ENCODE results near the gene AKAP13.

- TF ChIP-seq CTCF (IDR thresholded peaks at IDR 0.05; ENCODE audit: insufficient read depth, low read length, poor library complexity, severe bottlenecking) (no peak), EZH2phosphoT487 (conservative IDR thresholded peaks at IDR 0.05; ENCODE audit: low read length) (no peak)
Observed at GRCh38 chr15:85543741-85544155, 163.3 kb downstream of the AKAP13 start.

Data from SU-DHL-6 (cell line).